Measurements from ENCODE around the gene GRIK5.
"Not testable (repeated sequence)": the region's sequence is repeated elsewhere in the genome, so short reads cannot be mapped to it uniquely, and the experiment has no call there.

The GRIK5 gene

GRCh38 chr19:42069619-42070351, at the start of gene GRIK5:
Gene GRIK5 (minus strand): TSS chr19:42070206. CDS start chr19:42065770, 4,436 bp downstream.
- DNase-seq (ENCODE audit: low read depth), result no peak

GRCh38 chr19:42117076-42117475, 47.1 kb upstream of the GRIK5 start:
- DNase-seq (ENCODE audit: low read depth), result no peak

- DNase-seq (ENCODE audit: low read depth), result no peak
These were observed 46.5 kb upstream of the GRIK5 start for GRCh38 chr19:42116308-42117075.

- DNase-seq (ENCODE audit: low read depth), result no peak
These were observed 45.7 kb upstream of the GRIK5 start for GRCh38 chr19:42115705-42116104.

- no peak for DNase-seq (ENCODE audit: low read depth)
These were observed 45.2 kb upstream of the GRIK5 start for GRCh38 chr19:42115219-42115618.

- no peak for DNase-seq (ENCODE audit: low read depth)
These were observed 44.4 kb upstream of the GRIK5 start for GRCh38 chr19:42114412-42114811.

GRCh38 chr19:42113641-42114348, 43.8 kb upstream of the GRIK5 start:
- no peak for DNase-seq (ENCODE audit: low read depth)

- DNase-seq (ENCODE audit: low read depth), result no peak
These were observed 41.8 kb upstream of the GRIK5 start for GRCh38 chr19:42111811-42112210.

- DNase-seq (ENCODE audit: low read depth), result no peak
These were observed 41.4 kb upstream of the GRIK5 start for GRCh38 chr19:42111384-42111783.

- no peak for DNase-seq (ENCODE audit: low read depth)
These were observed 40.7 kb upstream of the GRIK5 start for GRCh38 chr19:42110658-42111057.

- DNase-seq (ENCODE audit: low read depth), result no peak
These were observed 39.9 kb upstream of the GRIK5 start for GRCh38 chr19:42109896-42110295.

- DNase-seq (ENCODE audit: low read depth), result peak; percentile 81
These were observed 38.8 kb upstream of the GRIK5 start for GRCh38 chr19:42108527-42109389.

- no peak for DNase-seq (ENCODE audit: low read depth)
These were observed 35.4 kb upstream of the GRIK5 start for GRCh38 chr19:42105368-42105767.

GRCh38 chr19:42102877-42103276, 32.9 kb upstream of the GRIK5 start:
- no peak for DNase-seq (ENCODE audit: low read depth)

GRCh38 chr19:42100241-42100640, 30.2 kb upstream of the GRIK5 start:
- not testable (repeated sequence) for DNase-seq (ENCODE audit: low read depth)

GRCh38 chr19:42099336-42099925, 29.4 kb upstream of the GRIK5 start:
- DNase-seq (ENCODE audit: low read depth), result no peak

- no peak for DNase-seq (ENCODE audit: low read depth)
These were observed 28.8 kb upstream of the GRIK5 start for GRCh38 chr19:42098781-42099180.

GRCh38 chr19:42097461-42097860, 27.5 kb upstream of the GRIK5 start:
- no peak for DNase-seq (ENCODE audit: low read depth)

GRCh38 chr19:42096255-42096837, 26.3 kb upstream of the GRIK5 start:
- no peak for DNase-seq (ENCODE audit: low read depth)

- DNase-seq (ENCODE audit: low read depth), result no peak
These were observed 25.8 kb upstream of the GRIK5 start for GRCh38 chr19:42095814-42096230.

All from activated T-cell treated with anti-CD3 and anti-CD28 coated beads for 24 hours (primary cell).